NT2/D1 (cell line): ENCODE measurements around the gene SLC2A6.

ENCODE experiments used
- SUZ12 ChIP-seq: IDR thresholded peaks from 2 replicates; pipeline ENCODE4 v1.6.1; 2011; ENCODE audit not compliant: insufficient read length, insufficient read depth; ENCODE audit errors: extremely low read depth
- ZNF274 ChIP-seq: IDR thresholded peaks from 2 replicates; pipeline ENCODE4 v1.6.1; 2011; ENCODE audit warnings: mild to moderate bottlenecking, low read depth, low read length

- TF ChIP-seq ZNF274 (no peak), SUZ12 (no peak)
Observed at GRCh38 chr9:133436681-133437080, 42.2 kb downstream of the SLC2A6 start.
